ENCODE data around the gene NT5C3B.
A peak's percentile ranks its signal among the peaks of the same experiment; 100 is the strongest.

NT5C3B gene

DNA sequence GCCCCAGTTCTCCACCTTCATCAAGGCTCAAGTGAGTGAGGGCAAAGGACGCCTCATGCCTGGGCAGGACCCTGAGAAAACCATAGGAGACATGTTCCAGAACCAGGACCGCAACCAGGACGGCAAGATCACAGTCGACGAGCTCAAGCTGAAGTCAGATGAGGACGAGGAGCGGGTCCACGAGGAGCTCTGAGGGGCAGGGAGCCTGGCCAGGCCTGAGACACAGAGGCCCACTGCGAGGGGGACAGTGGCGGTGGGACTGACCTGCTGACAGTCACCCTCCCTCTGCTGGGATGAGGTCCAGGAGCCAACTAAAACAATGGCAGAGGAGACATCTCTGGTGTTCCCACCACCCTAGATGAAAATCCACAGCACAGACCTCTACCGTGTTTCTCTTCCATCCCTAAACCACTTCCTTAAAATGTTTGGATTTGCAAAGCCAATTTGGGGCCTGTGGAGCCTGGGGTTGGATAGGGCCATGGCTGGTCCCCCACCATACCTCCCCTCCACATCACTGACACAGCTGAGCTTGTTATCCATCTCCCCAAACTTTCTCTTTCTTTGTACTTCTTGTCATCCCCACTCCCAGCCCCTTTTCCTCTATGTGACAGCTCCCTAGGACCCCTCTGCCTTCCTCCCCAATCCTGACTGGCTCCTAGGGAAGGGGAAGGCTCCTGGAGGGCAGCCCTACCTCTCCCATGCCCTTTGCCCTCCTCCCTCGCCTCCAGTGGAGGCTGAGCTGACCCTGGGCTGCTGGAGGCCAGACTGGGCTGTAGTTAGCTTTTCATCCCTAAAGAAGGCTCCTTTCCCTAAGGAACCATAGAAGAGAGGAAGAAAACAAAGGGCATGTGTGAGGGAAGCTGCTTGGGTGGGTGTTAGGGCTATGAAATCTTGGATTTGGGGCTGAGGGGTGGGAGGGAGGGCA lies 13.6 kb downstream of the NT5C3B start:
- Mint-ChIP-seq H3K4me3 (no peak overlapping the region), H3K27ac (no peak overlapping the region), H3K4me1 (no peaks in the 10 kb centered on the region), H3K27me3 (no peaks in the 10 kb centered on the region), H3K9me3 (no peaks in the 10 kb centered on the region)
- no peak for DNase-seq
- ATAC-seq, result no peak

- Mint-ChIP-seq H3K27me3 (no peaks in the 10 kb centered on the region), H3K4me3 (no peak overlapping the region), H3K4me1 (no peaks in the 10 kb centered on the region), H3K9me3 (no peaks in the 10 kb centered on the region), H3K27ac (no peak overlapping the region)
- ATAC-seq, result peak; percentile 13
- DNase-seq, result no peak
Measured at GRCh38 chr17:41821776-41822175, 14.3 kb downstream of the NT5C3B start.

DNA sequence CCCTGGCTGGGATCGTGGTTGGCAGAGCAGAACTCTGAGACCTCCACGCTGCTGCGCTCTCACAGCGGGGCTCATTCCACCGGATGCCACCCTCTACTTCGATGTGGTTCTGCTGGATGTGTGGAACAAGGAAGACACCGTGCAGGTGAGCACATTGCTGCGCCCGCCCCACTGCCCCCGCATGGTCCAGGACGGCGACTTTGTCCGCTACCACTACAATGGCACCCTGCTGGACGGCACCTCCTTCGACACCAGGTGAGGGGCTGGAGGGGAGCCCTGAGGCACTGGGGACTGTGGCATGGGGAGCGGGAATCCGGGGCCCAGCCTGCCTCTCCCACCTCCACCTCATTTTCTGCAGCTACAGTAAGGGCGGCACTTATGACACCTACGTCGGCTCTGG lies 18.0 kb downstream of the NT5C3B start:
- ATAC-seq (no peak), DNase-seq (no peak)
- H3K4me1 Mint-ChIP-seq, result peaks cover 5% of the 10 kb centered on the region
- peaks cover 12% of the 10 kb centered on the region for H3K27me3 Mint-ChIP-seq
- no peak overlapping the region for H3K4me3 Mint-ChIP-seq
- no peak overlapping the region for H3K27ac Mint-ChIP-seq
- H3K9me3 Mint-ChIP-seq, result no peaks in the 10 kb centered on the region

- ATAC-seq (no peak), DNase-seq (no peak)
- H3K4me1 Mint-ChIP-seq, result peaks cover 16% of the 10 kb centered on the region
- no peak overlapping the region for H3K27ac Mint-ChIP-seq
- no peaks in the 10 kb centered on the region for H3K9me3 Mint-ChIP-seq
- H3K27me3 Mint-ChIP-seq, result peaks cover 23% of the 10 kb centered on the region
- no peak overlapping the region for H3K4me3 Mint-ChIP-seq
Measured at GRCh38 chr17:41816637-41817320, 19.3 kb downstream of the NT5C3B start.

DNA sequence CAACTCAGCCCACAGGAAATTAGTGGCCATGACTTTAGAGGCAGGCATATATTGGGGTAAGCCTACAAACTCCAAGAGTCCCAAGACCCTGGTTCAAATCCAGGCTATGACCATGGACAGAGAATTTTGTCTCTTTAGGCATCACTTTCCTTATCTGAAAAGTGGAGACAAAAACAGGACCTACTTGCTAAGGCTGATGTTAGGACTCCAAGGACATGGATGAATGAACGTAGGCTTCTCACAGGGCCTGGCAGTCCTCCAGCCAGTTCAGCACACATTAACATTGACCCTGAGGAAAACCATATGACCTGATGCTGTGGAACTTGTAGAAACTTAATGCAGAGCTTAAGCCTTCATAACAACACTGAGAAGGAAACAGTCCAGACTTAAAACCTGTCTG lies 21.8 kb downstream of the NT5C3B start:
- H3K4me3 Mint-ChIP-seq, result no peak overlapping the region
- no peak for ATAC-seq
- H3K9me3 Mint-ChIP-seq, result no peaks in the 10 kb centered on the region
- H3K27me3 Mint-ChIP-seq, result peaks cover 38% of the 10 kb centered on the region
- H3K4me1 Mint-ChIP-seq, result peaks cover 37% of the 10 kb centered on the region
- DNase-seq, result no peak
- no peak overlapping the region for H3K27ac Mint-ChIP-seq

DNA sequence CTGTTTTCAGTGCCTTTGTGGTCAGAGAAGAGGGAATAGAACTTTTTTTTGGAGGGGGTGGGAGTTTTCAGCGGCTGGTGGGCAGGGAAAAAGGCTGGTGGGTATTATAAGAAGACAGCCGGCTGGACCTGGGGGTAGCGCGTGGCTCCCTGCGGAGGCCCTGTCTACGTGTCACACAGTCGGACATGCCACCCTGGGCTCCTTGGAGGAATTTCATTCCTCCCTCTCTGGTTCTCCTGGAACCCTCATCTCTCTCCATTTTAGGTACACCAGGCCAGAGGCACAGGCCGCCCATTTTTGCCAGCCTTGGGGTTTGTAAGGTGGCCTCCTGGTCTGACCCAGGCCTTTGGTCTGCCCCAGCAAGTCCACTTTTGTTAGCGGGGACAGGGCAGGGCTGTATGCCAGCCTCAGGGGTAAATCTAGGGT lies 22.3 kb downstream of the NT5C3B start:
- no peak overlapping the region for H3K4me3 Mint-ChIP-seq
- H3K9me3 Mint-ChIP-seq, result no peaks in the 10 kb centered on the region
- no peak overlapping the region for H3K27ac Mint-ChIP-seq
- peaks cover 37% of the 10 kb centered on the region for H3K4me1 Mint-ChIP-seq
- peaks cover 38% of the 10 kb centered on the region for H3K27me3 Mint-ChIP-seq
- ATAC-seq (no peak), DNase-seq (no peak)

DNA sequence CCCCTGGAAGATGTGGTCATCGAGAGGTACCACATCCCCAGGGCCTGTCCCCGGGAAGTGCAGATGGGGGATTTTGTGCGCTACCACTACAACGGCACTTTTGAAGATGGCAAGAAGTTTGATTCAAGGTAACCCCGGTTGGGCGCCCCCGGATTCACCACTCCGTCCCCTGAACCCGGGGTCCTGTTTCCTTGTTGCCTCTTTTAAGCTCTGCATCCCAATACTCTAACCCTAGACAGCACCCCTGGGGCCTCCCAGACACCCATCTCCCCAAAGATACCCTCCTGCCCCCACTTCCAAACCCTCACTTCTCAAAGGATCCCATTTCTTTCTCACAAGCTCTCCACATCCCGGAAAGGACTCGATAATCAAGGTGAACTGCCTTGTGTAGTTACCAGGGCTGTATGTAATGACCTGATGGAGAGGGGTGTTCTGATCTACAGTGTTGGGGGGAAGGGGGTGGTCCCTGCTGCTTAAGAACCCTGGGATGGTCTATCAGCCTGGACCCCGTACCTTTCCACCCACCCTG lies 22.8 kb downstream of the NT5C3B start:
- Mint-ChIP-seq H3K27me3 (peaks cover 38% of the 10 kb centered on the region), H3K4me1 (peaks cover 37% of the 10 kb centered on the region), H3K27ac (peak overlapping the region in 1 of 2 donors; percentile 47), H3K9me3 (no peaks in the 10 kb centered on the region), H3K4me3 (peak overlapping the region; percentile 85 to 99)
- ATAC-seq, result no peak
- no peak for DNase-seq

DNA sequence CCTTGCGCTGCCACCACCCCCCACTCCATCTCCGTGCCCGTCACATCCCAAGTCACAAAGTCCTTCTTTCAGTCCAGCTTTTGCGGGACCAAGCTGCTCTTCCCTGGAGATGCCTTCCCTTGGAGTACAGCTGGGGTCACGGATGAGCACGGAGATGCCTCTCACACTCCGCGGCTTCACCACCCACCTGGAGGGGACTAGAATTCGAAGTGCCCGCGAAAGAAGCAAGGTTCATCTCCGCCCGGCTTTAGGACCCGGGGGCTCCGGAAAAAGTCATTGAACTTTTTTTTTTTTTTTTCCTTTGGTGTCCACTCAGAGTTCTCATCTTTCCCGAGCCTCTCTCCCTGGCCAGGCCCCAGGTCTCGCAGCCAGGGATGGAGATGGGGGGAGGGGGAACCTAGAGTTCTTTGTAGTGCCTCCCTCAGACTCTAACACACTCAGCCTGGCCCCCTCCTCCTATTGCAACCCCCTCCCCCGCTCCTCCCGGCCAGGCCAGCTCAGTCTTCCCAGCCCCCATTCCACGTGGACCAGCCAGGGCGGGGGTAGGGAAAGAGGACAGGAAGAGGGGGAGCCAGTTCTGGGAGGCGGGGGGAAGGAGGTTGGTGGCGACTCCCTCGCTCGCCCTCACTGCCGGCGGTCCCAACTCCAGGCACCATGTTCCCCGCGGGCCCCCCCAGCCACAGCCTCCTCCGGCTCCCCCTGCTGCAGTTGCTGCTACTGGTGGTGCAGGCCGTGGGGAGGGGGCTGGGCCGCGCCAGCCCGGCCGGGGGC lies 23.5 kb downstream of the NT5C3B start, which contains the start of gene FKBP10:
Gene FKBP10, plus strand, starts transcription at position 624 of the 771 bp plus-strand sequence. Its CDS starts 31 bp downstream, at position 655.
- Mint-ChIP-seq H3K27me3 (peaks cover 38% of the 10 kb centered on the region), H3K4me3 (peak within 1 kb of the TSS; percentile 85 to 99), H3K9me3 (no peaks in the 10 kb centered on the region), H3K27ac (peak within 1 kb of the TSS; percentile 47 to 74), H3K4me1 (peaks cover 37% of the 10 kb centered on the region)
- peak; percentile 46 to 51 for DNase-seq
- peak; percentile 37 for ATAC-seq

DNA sequence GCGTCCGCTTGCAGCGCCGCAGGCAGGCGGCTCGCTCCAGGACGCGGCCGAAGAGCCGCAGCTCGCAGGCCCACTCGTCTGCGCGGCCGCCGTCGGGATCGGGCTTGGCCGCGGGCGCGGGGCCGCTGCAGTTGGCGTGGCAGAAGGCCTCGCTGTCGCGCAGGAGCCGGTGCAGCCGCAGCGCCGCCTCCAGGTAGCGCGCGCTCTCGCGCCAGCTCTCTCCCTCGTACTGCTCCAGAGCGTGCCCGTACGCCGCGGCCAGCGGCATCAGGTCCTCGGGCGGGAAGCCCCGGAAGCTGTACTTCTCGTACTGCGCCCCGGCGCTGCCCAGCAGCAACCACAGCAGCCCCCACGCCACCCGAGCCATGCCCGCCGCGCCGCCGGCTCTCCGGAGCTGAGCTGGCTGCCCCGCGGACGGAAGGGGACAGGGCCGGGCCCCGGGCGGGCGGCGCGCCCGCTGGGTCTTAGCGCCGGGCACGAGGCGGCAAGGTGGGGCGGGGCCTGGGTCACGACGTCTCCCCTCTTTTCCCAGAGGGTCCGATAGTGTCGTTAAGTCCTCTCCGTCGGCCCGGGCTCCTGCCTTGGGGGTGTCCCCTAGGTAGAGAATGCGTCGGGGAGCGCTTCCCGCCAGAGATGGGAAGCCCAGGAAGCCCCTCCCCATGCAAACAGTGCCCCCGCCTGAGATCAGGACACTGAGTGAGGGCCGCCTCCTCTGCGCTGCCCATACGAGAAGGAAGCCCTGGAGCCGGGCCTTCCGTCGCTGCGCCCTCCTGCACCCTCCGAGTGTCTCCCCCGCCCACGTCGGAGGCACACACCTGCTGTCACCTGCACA lies 24.3 kb downstream of the NT5C3B start, which contains the start of gene P3H4:
Gene P3H4, minus strand, starts transcription at position 401 of the 832 bp plus-strand sequence. Its CDS starts 34 bp downstream, at position 367.
- peak within 1 kb of the TSS in 1 of 2 donors; percentile 74 for H3K27ac Mint-ChIP-seq

GRCh38 chr17:41810659-41811548 lies 25.1 kb downstream of the NT5C3B start:
- peak overlapping the region in 1 of 2 donors; percentile 59 for H3K27ac Mint-ChIP-seq
- peaks cover 38% of the 10 kb centered on the region for H3K27me3 Mint-ChIP-seq
- H3K4me3 Mint-ChIP-seq, result peak overlapping the region; percentile 85 to 99

More for the DNA sequence above, 24.3 kb downstream of the NT5C3B start, which contains the start of gene P3H4:
- Mint-ChIP-seq H3K4me1 (peaks cover 37% of the 10 kb centered on the region), H3K27me3 (peaks cover 38% of the 10 kb centered on the region), H3K9me3 (no peaks in the 10 kb centered on the region), H3K4me3 (peak within 1 kb of the TSS; percentile 85 to 99)
- DNase-seq (peak; percentile 78 to 85), ATAC-seq (peak; percentile 92)

GRCh38 chr17:41806685-41807445 lies 29.2 kb downstream of the NT5C3B start:
- ATAC-seq, result no peak
- H3K27me3 Mint-ChIP-seq, result peaks cover 16% of the 10 kb centered on the region
- peaks cover 27% of the 10 kb centered on the region for H3K4me1 Mint-ChIP-seq
- no peak for DNase-seq
- no peaks in the 10 kb centered on the region for H3K9me3 Mint-ChIP-seq
- H3K27ac Mint-ChIP-seq, result no peak overlapping the region
- no peak overlapping the region for H3K4me3 Mint-ChIP-seq

More at GRCh38 chr17:41810659-41811548, 25.1 kb downstream of the NT5C3B start:
- ATAC-seq, result peak; percentile 53
- peaks cover 37% of the 10 kb centered on the region for H3K4me1 Mint-ChIP-seq
- H3K9me3 Mint-ChIP-seq, result no peaks in the 10 kb centered on the region
- no peak for DNase-seq

DNA sequence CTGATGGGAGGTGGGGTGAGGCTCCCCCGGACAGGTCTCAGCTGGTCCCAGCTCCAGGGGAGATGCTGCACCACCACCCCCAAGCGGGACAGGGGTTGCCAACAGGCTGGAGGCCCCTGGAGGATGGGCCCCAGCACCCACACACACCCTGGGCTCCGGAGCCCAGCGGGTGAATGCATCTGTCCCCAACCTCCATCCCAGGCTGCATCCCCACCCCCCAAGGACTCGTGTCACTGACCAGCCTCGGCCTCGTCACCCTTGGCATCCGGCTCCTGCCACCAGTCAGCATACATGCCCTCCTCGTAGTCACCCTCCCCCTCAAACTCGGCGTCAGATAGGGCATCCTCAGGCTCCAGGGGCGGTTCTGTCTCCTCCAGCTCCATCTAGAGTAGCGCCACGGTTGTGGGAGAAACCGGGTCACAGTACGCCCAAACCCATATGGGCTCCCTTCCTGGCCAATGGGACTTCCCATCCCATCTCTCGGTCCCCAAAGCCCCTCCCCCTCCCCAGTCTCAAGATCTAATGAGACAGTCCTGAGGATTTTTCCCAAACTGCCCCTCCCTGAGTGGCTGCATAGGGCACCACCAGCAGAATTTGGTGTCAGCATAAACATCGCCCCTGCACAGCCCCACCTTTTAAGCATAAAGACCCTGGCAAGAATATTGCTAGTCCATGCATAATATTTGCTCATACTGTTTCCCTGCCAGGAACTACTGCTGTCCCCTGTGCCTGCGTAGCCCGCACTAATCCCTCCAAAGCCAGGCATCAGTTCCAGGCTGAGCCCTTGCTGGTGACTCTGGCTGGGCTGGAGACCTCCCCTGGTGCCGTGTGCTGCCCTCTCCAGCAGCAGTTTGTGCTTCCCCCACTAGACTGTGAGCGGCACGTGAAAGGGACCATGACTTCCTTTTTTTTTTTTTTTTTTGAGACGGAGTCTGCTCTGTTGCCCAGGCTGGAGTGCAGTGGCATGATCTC lies 32.7 kb downstream of the NT5C3B start:
- Mint-ChIP-seq H3K27me3 (no peaks in the 10 kb centered on the region), H3K27ac (no peak overlapping the region), H3K4me1 (peaks cover 20% of the 10 kb centered on the region), H3K4me3 (no peak overlapping the region), H3K9me3 (no peaks in the 10 kb centered on the region)
- ATAC-seq, result peak; percentile 37
- DNase-seq, result no peak

Data from stimulated activated naive CD8-positive, alpha-beta T cell treated with anti-CD3 and anti-CD28 coated beads, Interleukin-15, amount 100 ng/mL, for 72 hours (primary cell).